NCI-H460 (cell line): ENCODE data around the gene RNF14. TPM values are rescaled to one million over a fixed set of nuclear protein-coding genes. Genes with fewer than 3 reads are reported as not detected.
"Not testable (repeated sequence)": the region's sequence is repeated elsewhere in the genome, so short reads cannot be mapped to it uniquely, and the experiment has no call there.

ENCODE experiments used
- DNase-seq: peaks from one replicate; pipeline ENCODE4 v3.0.0-alpha.2; 2016; ENCODE audit warnings: low read depth; ENCODE audit errors: extremely low read depth
- total RNA-seq: library from RNA; depleted of rRNA; stranded (reverse); fragments of >200 nt; shearing (Covaris generic); gene quantifications from 2 replicates; pipeline ENCODE4 v1.2.3, GENCODE V29; 2014; rRNA removed

The RNF14 gene
- total RNA-seq, 1 experiment from 2014 or later: 70.7 TPM

DNA sequence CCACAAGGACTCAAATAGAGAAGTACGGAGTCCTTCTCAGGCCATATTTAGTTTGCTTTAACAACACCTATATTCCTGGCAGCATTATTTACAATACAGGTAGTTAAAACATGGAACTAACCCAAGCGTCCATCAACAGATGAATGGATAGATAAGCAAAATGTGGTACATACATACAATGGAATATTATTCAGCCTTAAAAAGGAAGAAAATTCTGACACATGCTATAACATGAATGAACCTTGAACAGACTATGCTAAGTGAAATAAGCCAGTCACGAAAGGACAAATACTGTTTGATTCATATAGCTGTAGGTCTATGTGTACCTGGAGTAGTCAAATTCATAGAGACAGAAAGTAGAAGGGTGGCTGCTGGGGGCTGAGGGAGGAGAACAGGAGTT lies 68.7 kb downstream of the RNF14 start:
- DNase-seq: not testable (repeated sequence)

DNA sequence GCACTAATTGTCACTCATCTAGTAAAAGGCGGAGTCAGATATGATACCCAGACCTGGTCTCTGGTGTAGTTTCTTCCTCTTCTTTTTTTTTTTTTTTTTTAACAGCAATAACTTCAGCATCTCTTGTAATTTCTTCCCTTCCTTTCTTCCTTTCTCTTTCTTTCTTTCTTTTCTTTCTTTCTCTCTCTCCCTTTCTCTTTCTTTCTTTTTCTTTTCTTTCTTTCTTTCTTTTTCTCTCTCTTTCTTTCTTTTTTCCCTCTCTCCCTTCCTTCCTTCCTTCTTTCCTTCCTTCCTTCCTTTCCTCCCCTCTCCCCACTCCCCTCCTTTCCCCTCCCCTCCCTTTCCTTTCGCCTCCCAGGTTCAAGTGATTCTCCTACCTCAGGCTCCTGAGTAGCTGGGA lies 69.8 kb downstream of the RNF14 start:
- no peak for DNase-seq

Other genes starting within 250 kb of the RNF14 start
- 3.3 TPM in 2 replicates for gene PCDH1, start 90.7 kb upstream of the RNF14 start, total RNA-seq
- 78.5 and 79.5 TPM in 2 replicates for gene DELE1, start 45.2 kb upstream of the RNF14 start, total RNA-seq
- gene PCDH12, start 10.9 kb upstream of the RNF14 start, total RNA-seq: 0.05 and 0.09 TPM in 2 replicates
- gene GNPDA1, start 43.9 kb downstream of the RNF14 start, total RNA-seq: 62.0 and 62.1 TPM in 2 replicates
- gene NDFIP1, start 139.7 kb downstream of the RNF14 start, total RNA-seq: 67.8 and 74.8 TPM in 2 replicates